ENCODE data around the gene COL9A1.

The COL9A1 gene

GRCh38 chr6:70285201-70285600 is 17.7 kb downstream of the COL9A1 start:
- no peak for DNase-seq

GRCh38 chr6:70282919-70283461 is 19.9 kb downstream of the COL9A1 start:
- no peak for DNase-seq

- no peak for DNase-seq
These were observed 20.5 kb downstream of the COL9A1 start for GRCh38 chr6:70282312-70282918.

GRCh38 chr6:70281923-70282311 is 21.0 kb downstream of the COL9A1 start:
- DNase-seq: no peak

- DNase-seq: no peak
These were observed 22.5 kb downstream of the COL9A1 start for GRCh38 chr6:70280400-70280853.

- DNase-seq: no peak
These were observed 25.4 kb downstream of the COL9A1 start for GRCh38 chr6:70277470-70277869.

- no peak for DNase-seq
These were observed 28.5 kb downstream of the COL9A1 start for GRCh38 chr6:70274338-70274737.

GRCh38 chr6:70272071-70272470 is 30.8 kb downstream of the COL9A1 start:
- no peak for DNase-seq

- DNase-seq: no peak
These were observed 32.4 kb downstream of the COL9A1 start for GRCh38 chr6:70270287-70271005.

- DNase-seq: no peak
These were observed 36.7 kb downstream of the COL9A1 start for GRCh38 chr6:70266142-70266541.

GRCh38 chr6:70264306-70264705 is 38.6 kb downstream of the COL9A1 start:
- no peak for DNase-seq

- no peak for DNase-seq
These were observed 44.4 kb downstream of the COL9A1 start for GRCh38 chr6:70258483-70258882.

GRCh38 chr6:70257768-70258273 is 45.1 kb downstream of the COL9A1 start:
- no peak for DNase-seq

- no peak for DNase-seq
These were observed 48.1 kb downstream of the COL9A1 start for GRCh38 chr6:70254784-70255183.

- DNase-seq: no peak
These were observed 49.0 kb downstream of the COL9A1 start for GRCh38 chr6:70253923-70254322.

GRCh38 chr6:70252604-70253003 is 50.3 kb downstream of the COL9A1 start:
- DNase-seq: no peak

- no peak for DNase-seq
These were observed 56.8 kb downstream of the COL9A1 start for GRCh38 chr6:70246118-70246517.

- no peak for DNase-seq
These were observed 60.9 kb downstream of the COL9A1 start for GRCh38 chr6:70241991-70242420.

- no peak for DNase-seq
These were observed 61.9 kb downstream of the COL9A1 start for GRCh38 chr6:70241031-70241430.

- DNase-seq: no peak
These were observed 66.5 kb downstream of the COL9A1 start for GRCh38 chr6:70236343-70236742.

- DNase-seq: no peak
These were observed 68.2 kb downstream of the COL9A1 start for GRCh38 chr6:70234561-70235236.

GRCh38 chr6:70231311-70231710 is 71.6 kb downstream of the COL9A1 start:
- DNase-seq: no peak

GRCh38 chr6:70225055-70225454 is 77.8 kb downstream of the COL9A1 start:
- no peak for DNase-seq

- no peak for DNase-seq
These were observed 80.5 kb downstream of the COL9A1 start for GRCh38 chr6:70222439-70222749.

Measured in effector CD4-positive, alpha-beta T cell (primary cell).